GM12874 (cell line): ENCODE results near the gene XRCC3.

Source experiments
- TF ChIP-seq, protein P1 (sequence below): IDR thresholded peaks from 2 replicates; pipeline ENCODE4 v1.5.1; 2011; ENCODE audit warnings: low read depth, mild to moderate bottlenecking, control low read depth, low read length, moderate library complexity; ENCODE audit not compliant: insufficient read depth

The XRCC3 gene

DNA sequence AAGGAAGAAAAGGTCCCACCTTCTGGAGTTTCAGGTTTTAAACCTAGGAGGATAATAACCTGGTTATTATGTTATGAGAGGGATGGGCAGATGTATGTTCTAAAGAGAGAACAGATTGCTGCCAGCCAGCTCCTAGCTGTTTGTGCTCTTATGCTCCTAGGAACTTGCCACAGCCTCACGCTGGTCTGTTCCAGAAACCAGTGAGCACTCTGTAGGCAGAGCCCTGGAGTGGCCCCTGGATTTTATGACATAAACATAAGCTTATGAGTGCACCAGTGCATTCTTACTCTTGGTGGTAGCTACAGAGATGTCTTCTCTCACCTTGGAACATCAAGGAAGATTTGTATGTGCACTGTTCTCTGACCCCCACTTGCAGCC lies 58.5 kb downstream of the XRCC3 start:
- TF ChIP-seq, protein P1, sequence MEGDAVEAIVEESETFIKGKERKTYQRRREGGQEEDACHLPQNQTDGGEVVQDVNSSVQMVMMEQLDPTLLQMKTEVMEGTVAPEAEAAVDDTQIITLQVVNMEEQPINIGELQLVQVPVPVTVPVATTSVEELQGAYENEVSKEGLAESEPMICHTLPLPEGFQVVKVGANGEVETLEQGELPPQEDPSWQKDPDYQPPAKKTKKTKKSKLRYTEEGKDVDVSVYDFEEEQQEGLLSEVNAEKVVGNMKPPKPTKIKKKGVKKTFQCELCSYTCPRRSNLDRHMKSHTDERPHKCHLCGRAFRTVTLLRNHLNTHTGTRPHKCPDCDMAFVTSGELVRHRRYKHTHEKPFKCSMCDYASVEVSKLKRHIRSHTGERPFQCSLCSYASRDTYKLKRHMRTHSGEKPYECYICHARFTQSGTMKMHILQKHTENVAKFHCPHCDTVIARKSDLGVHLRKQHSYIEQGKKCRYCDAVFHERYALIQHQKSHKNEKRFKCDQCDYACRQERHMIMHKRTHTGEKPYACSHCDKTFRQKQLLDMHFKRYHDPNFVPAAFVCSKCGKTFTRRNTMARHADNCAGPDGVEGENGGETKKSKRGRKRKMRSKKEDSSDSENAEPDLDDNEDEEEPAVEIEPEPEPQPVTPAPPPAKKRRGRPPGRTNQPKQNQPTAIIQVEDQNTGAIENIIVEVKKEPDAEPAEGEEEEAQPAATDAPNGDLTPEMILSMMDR, result no peak

DNA sequence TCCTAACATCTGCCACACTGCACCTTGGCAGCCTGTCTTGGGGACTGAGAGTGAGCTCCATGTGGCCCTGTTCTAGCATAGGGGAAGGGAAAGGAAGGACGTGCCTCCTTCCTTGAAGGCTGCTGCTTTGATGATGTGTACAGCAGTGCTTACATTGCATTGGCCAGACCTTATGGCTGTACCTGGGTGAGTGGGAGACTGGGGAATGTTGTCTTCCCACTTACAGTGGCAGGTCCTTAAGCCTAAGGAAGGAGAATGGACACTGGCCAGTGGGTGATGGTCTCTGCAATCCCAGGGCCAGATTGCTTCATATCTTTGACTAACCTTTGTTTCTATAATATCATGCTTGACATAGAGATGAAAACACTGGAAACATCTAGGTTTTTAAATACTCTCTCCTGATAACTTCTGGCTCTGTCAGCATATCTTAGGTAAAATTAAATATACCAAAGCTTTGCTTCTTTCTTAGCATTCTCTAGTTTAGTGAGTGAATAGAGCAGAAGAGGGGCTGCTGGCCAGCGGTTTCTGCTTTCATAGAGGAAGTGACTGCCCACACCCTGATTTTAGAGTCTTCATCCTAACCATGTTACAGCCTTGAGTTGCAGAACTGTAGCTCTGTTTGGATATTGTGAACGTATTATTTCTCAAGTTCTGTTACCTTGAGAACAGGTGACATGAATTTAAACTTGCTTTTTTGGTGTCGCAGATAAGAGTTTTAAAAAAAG lies 59.1 kb downstream of the XRCC3 start:
- TF ChIP-seq, protein P1, result no peak

DNA sequence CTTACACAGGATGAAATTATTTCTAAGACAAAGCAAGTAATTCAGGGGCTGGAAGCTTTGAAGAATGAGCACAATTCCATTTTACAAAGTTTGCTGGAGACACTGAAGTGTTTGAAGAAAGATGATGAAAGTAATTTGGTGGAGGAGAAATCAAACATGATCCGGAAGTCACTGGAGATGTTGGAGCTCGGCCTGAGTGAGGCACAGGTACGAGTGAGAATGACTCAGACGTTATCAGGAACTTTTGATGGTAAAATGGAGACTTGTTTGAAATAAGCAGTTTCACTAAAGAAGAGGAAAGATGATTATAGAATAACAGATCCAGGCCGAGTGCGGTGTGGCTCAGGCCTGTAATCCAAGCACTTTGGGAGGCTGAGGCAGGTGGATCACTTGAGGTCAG lies 60.6 kb downstream of the XRCC3 start:
- TF ChIP-seq, protein P1, result no peak

DNA sequence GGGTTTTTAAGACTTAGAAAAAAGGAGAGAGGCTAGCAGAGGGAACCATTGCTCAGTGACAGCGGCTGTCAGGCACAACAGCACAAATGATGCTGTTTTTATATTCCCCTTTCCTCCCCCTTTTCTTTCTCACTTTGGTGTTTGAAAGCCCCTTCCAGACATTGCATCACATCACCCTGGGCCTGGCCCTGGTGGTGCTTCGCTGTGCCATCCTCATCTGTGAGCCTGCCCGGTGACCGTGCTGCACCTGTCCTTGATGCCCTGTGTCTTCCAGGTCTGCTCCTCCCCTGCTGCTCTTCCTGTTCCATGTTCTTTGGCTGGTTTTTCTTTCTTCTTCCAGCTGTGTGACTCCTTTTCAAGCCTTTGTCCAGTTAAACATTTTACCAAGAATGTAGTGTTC lies 61.4 kb downstream of the XRCC3 start:
- TF ChIP-seq, protein P1, result no peak

DNA sequence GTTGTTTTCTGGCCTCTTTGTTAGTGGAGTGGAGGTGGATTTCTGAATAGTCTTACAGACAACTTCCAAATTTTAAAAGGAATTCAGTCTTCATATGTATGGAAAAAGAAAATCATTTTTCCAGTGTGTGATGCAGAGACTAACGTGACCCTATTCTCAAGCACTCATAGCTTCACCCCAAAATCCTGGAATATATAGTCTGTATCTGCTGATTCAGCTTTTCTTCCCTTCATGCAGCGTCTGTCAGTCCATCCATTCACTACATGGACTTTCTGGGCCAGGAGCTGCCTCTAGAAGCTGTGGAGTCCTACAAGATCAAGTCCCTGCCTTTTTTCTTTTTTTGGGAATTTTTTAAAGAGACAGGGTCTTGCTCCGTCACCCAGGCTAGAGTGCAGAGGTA lies 62.4 kb downstream of the XRCC3 start:
- TF ChIP-seq, protein P1, result no peak

DNA sequence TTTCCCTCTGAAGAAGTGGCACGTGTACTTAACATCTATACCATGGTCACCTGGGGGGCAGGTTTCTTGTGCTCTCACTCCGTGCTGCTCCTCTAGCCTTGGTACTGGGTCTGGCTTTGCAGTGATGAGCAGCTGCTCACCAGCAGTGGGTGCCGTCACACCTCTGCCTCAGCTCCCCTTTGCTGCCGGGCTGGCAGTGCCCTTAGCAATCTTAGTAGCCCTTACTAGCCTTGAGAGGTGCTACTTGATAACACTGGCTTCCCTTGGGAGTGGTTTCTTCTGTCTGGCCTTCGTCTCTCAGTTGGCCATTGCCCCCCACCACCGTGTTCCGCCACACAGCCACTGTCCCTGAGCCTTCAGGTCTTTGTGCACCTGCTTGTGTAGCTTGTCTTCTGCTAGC lies 63.7 kb downstream of the XRCC3 start:
- TF ChIP-seq, protein P1, result no peak

DNA sequence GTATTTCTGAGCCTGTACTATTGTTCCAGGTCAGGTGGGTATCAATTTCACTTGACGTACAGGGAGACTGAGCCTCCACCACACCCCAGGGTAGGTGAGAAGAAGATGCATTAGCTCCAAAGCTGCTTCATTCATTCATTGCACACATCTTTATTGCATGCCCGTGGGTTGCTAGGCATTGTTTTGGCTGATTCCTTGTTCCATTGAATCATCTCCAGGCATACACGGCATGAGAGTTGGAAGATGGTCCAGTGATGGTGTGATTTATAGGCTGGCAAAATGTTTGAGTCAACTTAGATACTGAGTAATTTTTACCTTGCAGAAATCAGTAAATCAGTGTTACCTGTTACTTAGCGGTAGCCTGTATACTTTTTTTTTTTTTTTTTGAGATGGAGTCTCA lies 65.0 kb downstream of the XRCC3 start:
- TF ChIP-seq, protein P1, result no peak
